Neuronal stem cell (in vitro differentiated cells): ENCODE results near the gene FFAR4.

Experiments
- DNase-seq: peaks from one replicate; pipeline ENCODE4 v3.0.0-alpha.2; 2013; ENCODE audit warnings: low spot score
- H2AFZ ChIP-seq: one replicate; pipeline ENCODE4 v1.6.1; 2013; ENCODE audit warnings: mild to moderate bottlenecking, low read length, inconsistent platforms
- H2AK5ac ChIP-seq: 2 replicates; pipeline ENCODE4 v1.6.1; 2013; ENCODE audit warnings: low read depth, mild to moderate bottlenecking, inconsistent platforms, low read length, moderate library complexity, mixed read lengths
- H2BK120ac ChIP-seq: 2 replicates; pipeline ENCODE4 v1.6.1; 2013; ENCODE audit warnings: low read depth, mild to moderate bottlenecking, inconsistent platforms, low read length, moderate library complexity, mixed read lengths
- H2BK12ac ChIP-seq: one replicate; pipeline ENCODE4 v1.6.1; 2013; ENCODE audit warnings: low read length, inconsistent platforms
- H2BK15ac ChIP-seq: 2 replicates; pipeline ENCODE4 v1.6.1; 2013; ENCODE audit warnings: mild to moderate bottlenecking, low read length, inconsistent platforms, mixed read lengths
- H2BK5ac ChIP-seq: one replicate; pipeline ENCODE4 v1.6.1; 2013; ENCODE audit warnings: inconsistent platforms, mild to moderate bottlenecking, low read length, moderate library complexity
- H3K14ac ChIP-seq: one replicate; pipeline ENCODE4 v1.6.1; 2013; ENCODE audit warnings: low read length, inconsistent platforms
- H3K18ac ChIP-seq: 2 replicates; pipeline ENCODE4 v1.6.1; 2013; ENCODE audit warnings: low read length, inconsistent platforms
- H3K23ac ChIP-seq: 2 replicates; pipeline ENCODE4 v1.6.1; 2013; ENCODE audit warnings: low read depth, mild to moderate bottlenecking, mixed read lengths, low read length, inconsistent platforms; ENCODE audit not compliant: poor library complexity
- H3K27ac ChIP-seq: replicated peaks from 3 replicates; pipeline ENCODE4 v1.5.1; 2013; ENCODE audit warnings: low read length, inconsistent platforms
- H3K27me3 ChIP-seq, 3 experiments: 2 replicates each; pipeline ENCODE4 v1.6.1; 2013; ENCODE audit warnings: low read length in 3 of 3, mild to moderate bottlenecking in 2 of 3, inconsistent platforms in 1 of 3, low read depth in 1 of 3, mixed read lengths in 1 of 3, moderate library complexity in 1 of 3; ENCODE audit not compliant: control insufficient read depth in 3 of 3, insufficient read depth in 3 of 3
- H3K36me3 ChIP-seq, 2 donors: replicated peaks in 1 of 2; 2 replicates each; pipeline ENCODE4 v1.6.1; 2013; ENCODE audit warnings: low read length in 2 of 2; ENCODE audit not compliant: control insufficient read depth in 2 of 2, insufficient read depth in 2 of 2
- H3K4ac ChIP-seq: 2 replicates; pipeline ENCODE4 v1.6.1; 2013; ENCODE audit warnings: inconsistent platforms, mild to moderate bottlenecking, low read length, moderate library complexity
- H3K4me1 ChIP-seq, 2 donors: 1 replicate in 1 of 2; 2 replicates in 1 of 2; pipeline ENCODE4 v1.6.1; 2013; ENCODE audit warnings: low read length in 2 of 2, low read depth in 1 of 2; ENCODE audit not compliant: control insufficient read depth in 2 of 2, insufficient read depth in 1 of 2
- H3K4me2 ChIP-seq: one replicate; pipeline ENCODE4 v1.6.1; 2013; ENCODE audit warnings: mild to moderate bottlenecking, low read length, inconsistent platforms; ENCODE audit not compliant: insufficient read depth, poor library complexity, severe bottlenecking
- H3K4me3 ChIP-seq, 2 donors: 2 replicates each; pipeline ENCODE4 v1.5.1; 2013; ENCODE audit warnings: low read length in 2 of 2, mild to moderate bottlenecking in 2 of 2, inconsistent platforms in 1 of 2, moderate library complexity in 1 of 2
- H3K79me1 ChIP-seq: one replicate; pipeline ENCODE4 v1.6.1; 2013; ENCODE audit warnings: low read depth, mild to moderate bottlenecking, inconsistent platforms, low read length, moderate library complexity
- H3K9ac ChIP-seq: one replicate; pipeline ENCODE4 v1.6.1; 2013; ENCODE audit warnings: mild to moderate bottlenecking, low read depth, low read length, inconsistent platforms; ENCODE audit not compliant: poor library complexity
- H3K9me3 ChIP-seq, 2 donors: replicated peaks in 1 of 2; 2 replicates each; pipeline versions ENCODE3 to v1.6.1; 2013; ENCODE audit warnings: low read length in 2 of 2, mild to moderate bottlenecking in 2 of 2, inconsistent platforms in 1 of 2, low read depth in 1 of 2, mixed read lengths in 1 of 2, moderate library complexity in 1 of 2; ENCODE audit not compliant: control insufficient read depth in 2 of 2, insufficient read depth in 1 of 2
- H4K8ac ChIP-seq: one replicate; pipeline ENCODE4 v1.6.1; 2013; ENCODE audit warnings: low read depth, mild to moderate bottlenecking, inconsistent platforms, low read length, moderate library complexity
- H4K91ac ChIP-seq: one replicate; pipeline ENCODE4 v1.6.1; 2013; ENCODE audit warnings: low read length, low read depth, mild to moderate bottlenecking, inconsistent platforms; ENCODE audit not compliant: poor library complexity
- WGBS, 2 donors: extraction: QIAGEN DNeasy Blood & Tissue Kit; methylation state at CpG; one replicate each; pipeline ENCODE4 v1.1.7; 2013; ENCODE audit warnings: missing lambda C conversion rate in 2 of 2, mixed read lengths in 1 of 2; ENCODE audit not compliant: insufficient read length in 2 of 2, insufficient replicate concordance in 1 of 2; ENCODE audit errors: extremely low coverage in 2 of 2; 5-methylcytosine and 5-hydroxymethylcytosine counted together

FFAR4 gene

GRCh38 chr10:93596539-93596938 lies 30.1 kb downstream of the FFAR4 start:
- Histone ChIP-seq H2BK5ac (no peak overlapping the region), H3K79me1 (no peaks in the 10 kb centered on the region), H3K4ac (no peak overlapping the region), H3K36me3 (no peaks in the 10 kb centered on the region), H3K27ac (no peak overlapping the region), H4K91ac (no peak overlapping the region), H3K9ac (no peak overlapping the region), H3K14ac (peak overlapping the region; percentile 91), H3K4me1 (peaks cover 0 to 3% of the 10 kb centered on the region in 2 donors), H2AK5ac (peak overlapping the region; percentile 25), H3K18ac (no peak overlapping the region), H3K4me3 (no peak overlapping the region), H3K27me3 (peaks cover 8 to 64% (median 23%) of the 10 kb centered on the region in 3 experiments), H4K8ac (no peak overlapping the region), H2BK15ac (no peak overlapping the region), H2AFZ (no peak overlapping the region), H3K4me2 (no peak overlapping the region), H2BK120ac (no peak overlapping the region), H3K23ac (no peak overlapping the region), H3K9me3 (no peaks in the 10 kb centered on the region), H2BK12ac (no peak overlapping the region)
- no CpG with 5 or more reads among the region's 4 CpGs for WGBS, 2 donors
- DNase-seq = no peak

- Histone ChIP-seq H3K4me2 (no peak overlapping the region), H3K9ac (no peak overlapping the region), H2AK5ac (no peak overlapping the region), H3K9me3 (no peaks in the 10 kb centered on the region), H2BK120ac (no peak overlapping the region), H2BK15ac (no peak overlapping the region), H3K36me3 (no peaks in the 10 kb centered on the region), H4K91ac (no peak overlapping the region), H2BK5ac (no peak overlapping the region), H3K4ac (no peak overlapping the region), H2BK12ac (no peak overlapping the region), H3K27me3 (peaks cover 13 to 64% (median 29%) of the 10 kb centered on the region in 3 experiments), H3K4me3 (no peak overlapping the region), H3K79me1 (no peaks in the 10 kb centered on the region), H3K27ac (no peak overlapping the region), H4K8ac (no peak overlapping the region), H2AFZ (no peak overlapping the region), H3K14ac (no peak overlapping the region), H3K18ac (no peak overlapping the region), H3K4me1 (peaks cover 0 to 3% of the 10 kb centered on the region in 2 donors), H3K23ac (no peak overlapping the region)
- no CpG with 5 or more reads among the region's 1 CpG for WGBS, 2 donors
- no peak for DNase-seq
These were observed 30.7 kb downstream of the FFAR4 start for GRCh38 chr10:93597075-93597599.

GRCh38 chr10:93598157-93598556 lies 31.7 kb downstream of the FFAR4 start:
- no peak overlapping the region for H3K4ac ChIP-seq
- H2AK5ac ChIP-seq = no peak overlapping the region

GRCh38 chr10:93599335-93599734 lies 32.9 kb downstream of the FFAR4 start:
- Histone ChIP-seq H3K14ac (no peak overlapping the region), H3K79me1 (no peaks in the 10 kb centered on the region), H2AK5ac (no peak overlapping the region), H3K4me1 (peaks cover 0 to 3% of the 10 kb centered on the region in 2 donors), H3K23ac (no peak overlapping the region), H3K27me3 (peaks cover 20 to 78% (median 40%) of the 10 kb centered on the region in 3 experiments), H2BK120ac (no peak overlapping the region), H2BK15ac (no peak overlapping the region), H3K27ac (no peak overlapping the region), H3K36me3 (no peaks in the 10 kb centered on the region), H2BK5ac (no peak overlapping the region), H3K4me2 (no peak overlapping the region), H3K9ac (no peak overlapping the region), H2AFZ (no peak overlapping the region), H3K9me3 (peaks cover 0 to 2% of the 10 kb centered on the region in 2 donors), H3K4me3 (no peak overlapping the region), H2BK12ac (no peak overlapping the region), H4K8ac (no peak overlapping the region), H3K4ac (no peak overlapping the region), H4K91ac (no peak overlapping the region), H3K18ac (no peak overlapping the region)
- WGBS, 2 donors = no CpG with 5 or more reads among the region's 1 CpG
- DNase-seq = no peak

More at GRCh38 chr10:93598157-93598556, 31.7 kb downstream of the FFAR4 start:
- WGBS, 2 donors = no CpG with 5 or more reads among the region's 5 CpGs
- no peak overlapping the region for H3K4me2 ChIP-seq
- no peak overlapping the region for H3K27ac ChIP-seq
- no peak overlapping the region for H2BK12ac ChIP-seq
- H3K4me3 ChIP-seq = no peak overlapping the region
- H3K9me3 ChIP-seq = peaks cover 0 to 2% of the 10 kb centered on the region in 2 donors
- peaks cover 0 to 3% of the 10 kb centered on the region in 2 donors for H3K4me1 ChIP-seq
- H3K14ac ChIP-seq = no peak overlapping the region
- H3K18ac ChIP-seq = no peak overlapping the region
- no peak for DNase-seq
- no peaks in the 10 kb centered on the region for H3K79me1 ChIP-seq
- no peaks in the 10 kb centered on the region for H3K36me3 ChIP-seq
- H2BK120ac ChIP-seq = no peak overlapping the region
- H4K8ac ChIP-seq = no peak overlapping the region
- no peak overlapping the region for H3K23ac ChIP-seq
- H4K91ac ChIP-seq = no peak overlapping the region
- H2BK5ac ChIP-seq = no peak overlapping the region
- H2BK15ac ChIP-seq = no peak overlapping the region
- peaks cover 20 to 72% (median 38%) of the 10 kb centered on the region in 3 experiments for H3K27me3 ChIP-seq
- H3K9ac ChIP-seq = no peak overlapping the region
- no peak overlapping the region for H2AFZ ChIP-seq
